ENCODE data around the gene PLEKHD1.

PLEKHD1 gene
- total RNA-seq = 0.20 to 3.6 (median 1.3) reads per million in 9 experiments

GRCh38 chr14:69484444-69485314 lies at the start of gene PLEKHD1:
Gene PLEKHD1, plus strand, starts transcription at chr14:69484728. Its CDS starts 238 bp downstream, at chr14:69484966.
- Mint-ChIP-seq H3K27ac (no peak within 1 kb of the TSS), H3K4me3 (peak within 1 kb of the TSS in 1 of 2 donors; percentile 10), H3K9me3 (no peaks in the 10 kb centered on the region)

DNA sequence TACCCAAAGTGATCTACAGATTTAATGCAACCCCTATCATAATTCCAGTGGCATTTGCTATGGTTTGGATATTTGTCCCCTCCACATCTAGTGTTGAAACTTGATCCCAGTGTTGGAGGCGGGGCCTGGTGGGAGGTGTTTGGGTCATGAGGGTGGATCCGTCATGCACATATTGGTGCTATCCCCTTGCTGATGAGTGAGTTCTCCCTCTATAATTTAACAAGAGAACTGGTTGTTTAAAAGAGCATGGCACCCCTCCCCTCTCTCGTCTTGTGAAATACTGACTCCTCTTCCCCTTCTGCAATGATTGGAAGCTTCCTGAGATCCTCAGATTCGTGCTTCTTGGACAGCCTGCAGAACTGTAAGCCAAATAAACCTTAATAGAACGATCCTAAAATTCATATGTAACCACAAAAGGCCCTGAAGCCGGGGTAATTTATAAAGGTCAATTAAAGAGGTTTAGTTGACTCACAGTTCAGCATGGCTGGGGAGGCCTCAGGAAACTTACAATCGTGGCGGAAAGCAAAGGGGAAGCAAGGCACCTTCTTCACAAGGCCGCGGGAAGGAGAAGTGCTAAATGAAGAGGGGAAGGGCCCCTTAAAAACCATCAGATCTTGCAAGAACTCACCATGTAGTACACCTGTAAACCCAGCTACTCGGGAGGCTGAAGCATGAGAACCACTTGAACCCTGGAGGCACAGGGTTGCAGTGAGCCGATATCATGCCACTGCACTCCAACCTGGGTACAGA lies 44.8 kb upstream of the PLEKHD1 start:
- peaks cover 20% of the 10 kb centered on the region for H3K36me3 Mint-ChIP-seq (ENCODE audit: insufficient read depth)
- DNase-seq (no peak), ATAC-seq (replicated peaks) (no peak)
- H3K4me1 Mint-ChIP-seq (ENCODE audit: low read depth in 2 of 2) = peaks cover 4 to 22% of the 10 kb centered on the region in 2 donors
- H3K27me3 Mint-ChIP-seq = no peaks in the 10 kb centered on the region
- H3K27ac Mint-ChIP-seq = peak overlapping the region in 1 of 2 donors; percentile 70
- H3K9me3 Mint-ChIP-seq = no peaks in the 10 kb centered on the region
- no peak overlapping the region for H3K4me3 Mint-ChIP-seq

More at GRCh38 chr14:69484444-69485314, at the start of gene PLEKHD1:
- Mint-ChIP-seq H3K27me3 (peaks cover 37 to 72% of the 10 kb centered on the region in 2 donors), H3K4me1 (ENCODE audit: low read depth in 2 of 2) (no peaks in the 10 kb centered on the region), H3K36me3 (ENCODE audit: insufficient read depth) (peaks cover 4% of the 10 kb centered on the region)
- no peak for DNase-seq
- ATAC-seq (replicated peaks) = no peak

DNA sequence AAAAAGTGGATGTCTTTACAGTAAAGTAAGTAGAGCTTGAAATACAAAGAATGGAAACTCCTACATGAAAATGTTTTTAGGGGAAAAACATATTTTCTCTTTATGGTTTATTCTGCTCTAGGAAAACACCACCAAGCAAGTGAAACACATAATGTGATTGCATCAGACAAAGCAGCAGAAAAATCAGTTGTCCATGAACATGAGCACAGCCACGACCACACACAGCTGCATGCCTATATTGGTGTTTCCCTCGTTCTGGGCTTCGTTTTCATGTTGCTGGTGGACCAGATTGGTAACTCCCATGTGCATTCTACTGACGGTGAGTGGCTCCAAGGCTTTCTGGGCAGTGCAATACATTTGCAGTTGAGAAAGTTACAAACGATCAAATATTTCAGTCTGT lies 42.6 kb upstream of the PLEKHD1 start:
- no peak overlapping the region for H3K4me3 Mint-ChIP-seq
- DNase-seq (no peak), ATAC-seq (replicated peaks) (no peak)
- no peaks in the 10 kb centered on the region for H3K27me3 Mint-ChIP-seq
- H3K9me3 Mint-ChIP-seq = no peaks in the 10 kb centered on the region
- peaks cover 1 to 17% of the 10 kb centered on the region in 2 donors for H3K4me1 Mint-ChIP-seq (ENCODE audit: low read depth in 2 of 2)
- H3K36me3 Mint-ChIP-seq (ENCODE audit: insufficient read depth) = peaks cover 24% of the 10 kb centered on the region
- H3K27ac Mint-ChIP-seq = no peak overlapping the region

GRCh38 chr14:69443296-69443805 lies 41.2 kb upstream of the PLEKHD1 start:
- no peak overlapping the region for H3K4me3 Mint-ChIP-seq
- H3K36me3 Mint-ChIP-seq (ENCODE audit: insufficient read depth) = peaks cover 24% of the 10 kb centered on the region
- H3K27me3 Mint-ChIP-seq = no peaks in the 10 kb centered on the region
- H3K4me1 Mint-ChIP-seq (ENCODE audit: low read depth in 2 of 2) = peaks cover 1 to 17% of the 10 kb centered on the region in 2 donors
- no peak for ATAC-seq (replicated peaks)
- no peak for DNase-seq
- H3K27ac Mint-ChIP-seq = no peak overlapping the region
- no peaks in the 10 kb centered on the region for H3K9me3 Mint-ChIP-seq

DNA sequence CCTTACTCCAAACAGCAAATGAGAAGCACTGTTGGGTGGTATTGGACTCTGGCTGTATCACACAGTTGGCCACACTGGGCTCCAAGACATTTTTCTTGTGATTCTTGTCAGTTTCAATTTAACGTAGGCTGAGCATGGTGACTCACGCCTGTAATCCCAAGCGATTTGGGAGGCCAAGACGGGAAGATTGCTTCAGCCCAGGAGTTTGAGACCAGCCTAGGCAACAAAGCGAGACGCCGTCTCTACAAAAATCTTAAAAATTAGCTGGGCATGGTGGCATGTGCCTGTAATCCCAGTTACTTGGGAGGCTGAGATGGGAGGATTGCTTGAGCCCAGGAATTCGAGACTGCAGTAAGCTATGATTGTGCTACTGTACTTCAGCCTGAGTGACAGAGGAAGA lies 35.3 kb upstream of the PLEKHD1 start:
- DNase-seq = no peak
- no peak overlapping the region for H3K4me3 Mint-ChIP-seq
- no peak overlapping the region for H3K27ac Mint-ChIP-seq
- no peaks in the 10 kb centered on the region for H3K9me3 Mint-ChIP-seq
- peaks cover 12% of the 10 kb centered on the region for H3K36me3 Mint-ChIP-seq (ENCODE audit: insufficient read depth)
- no peak for ATAC-seq (replicated peaks)
- no peaks in the 10 kb centered on the region for H3K27me3 Mint-ChIP-seq
- H3K4me1 Mint-ChIP-seq (ENCODE audit: low read depth in 2 of 2) = peaks cover 1 to 5% of the 10 kb centered on the region in 2 donors

DNA sequence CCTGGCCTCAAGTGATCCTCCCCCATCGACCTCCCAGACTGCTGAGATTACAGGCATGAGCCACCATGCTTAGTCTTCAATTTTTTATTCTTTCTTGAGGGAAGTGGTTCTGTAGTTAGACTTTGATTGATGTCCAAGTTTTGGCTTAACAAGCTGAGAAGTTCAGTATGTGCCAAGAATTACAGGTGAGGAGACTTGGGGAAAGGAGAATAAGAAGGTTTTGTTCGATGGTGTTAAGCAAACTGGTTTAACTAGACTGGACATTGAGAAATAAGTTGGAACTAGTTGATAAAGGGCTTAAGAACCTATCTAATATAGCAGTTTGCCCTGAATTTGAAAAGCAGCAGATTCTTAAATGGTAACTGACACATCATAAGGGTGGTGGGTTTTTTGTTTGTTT lies 32.6 kb upstream of the PLEKHD1 start:
- no peak overlapping the region for H3K4me3 Mint-ChIP-seq
- peaks cover 22% of the 10 kb centered on the region for H3K36me3 Mint-ChIP-seq (ENCODE audit: insufficient read depth)
- DNase-seq (no peak), ATAC-seq (replicated peaks) (no peak)
- no peaks in the 10 kb centered on the region for H3K27me3 Mint-ChIP-seq
- H3K9me3 Mint-ChIP-seq = no peaks in the 10 kb centered on the region
- H3K27ac Mint-ChIP-seq = no peak overlapping the region
- no peaks in the 10 kb centered on the region for H3K4me1 Mint-ChIP-seq (ENCODE audit: low read depth in 2 of 2)

DNA sequence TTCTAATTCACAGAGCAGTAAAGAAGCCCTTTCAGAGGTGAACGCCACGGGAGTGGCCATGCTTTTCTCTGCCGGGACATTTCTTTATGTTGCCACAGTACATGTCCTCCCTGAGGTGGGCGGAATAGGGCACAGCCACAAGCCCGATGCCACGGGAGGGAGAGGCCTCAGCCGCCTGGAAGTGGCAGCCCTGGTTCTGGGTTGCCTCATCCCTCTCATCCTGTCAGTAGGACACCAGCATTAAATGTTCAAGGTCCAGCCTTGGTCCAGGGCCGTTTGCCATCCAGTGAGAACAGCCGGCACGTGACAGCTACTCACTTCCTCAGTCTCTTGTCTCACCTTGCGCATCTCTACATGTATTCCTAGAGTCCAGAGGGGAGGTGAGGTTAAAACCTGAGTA lies 26.2 kb upstream of the PLEKHD1 start:
- H3K4me1 Mint-ChIP-seq (ENCODE audit: low read depth in 2 of 2) = no peaks in the 10 kb centered on the region
- ATAC-seq (replicated peaks) = no peak
- DNase-seq = no peak
- H3K4me3 Mint-ChIP-seq = no peak overlapping the region
- H3K27me3 Mint-ChIP-seq = no peaks in the 10 kb centered on the region
- no peaks in the 10 kb centered on the region for H3K9me3 Mint-ChIP-seq
- peak overlapping the region in 1 of 2 donors; percentile 7 for H3K27ac Mint-ChIP-seq
- H3K36me3 Mint-ChIP-seq (ENCODE audit: insufficient read depth) = peaks cover 38% of the 10 kb centered on the region

GRCh38 chr14:69459122-69459521 lies 25.4 kb upstream of the PLEKHD1 start:
- ATAC-seq (replicated peaks) (no peak), DNase-seq (no peak)
- H3K27ac Mint-ChIP-seq = no peak overlapping the region
- no peaks in the 10 kb centered on the region for H3K9me3 Mint-ChIP-seq
- no peak overlapping the region for H3K4me3 Mint-ChIP-seq
- H3K4me1 Mint-ChIP-seq (ENCODE audit: low read depth in 2 of 2) = no peaks in the 10 kb centered on the region
- H3K36me3 Mint-ChIP-seq (ENCODE audit: insufficient read depth) = peaks cover 38% of the 10 kb centered on the region
- no peaks in the 10 kb centered on the region for H3K27me3 Mint-ChIP-seq

DNA sequence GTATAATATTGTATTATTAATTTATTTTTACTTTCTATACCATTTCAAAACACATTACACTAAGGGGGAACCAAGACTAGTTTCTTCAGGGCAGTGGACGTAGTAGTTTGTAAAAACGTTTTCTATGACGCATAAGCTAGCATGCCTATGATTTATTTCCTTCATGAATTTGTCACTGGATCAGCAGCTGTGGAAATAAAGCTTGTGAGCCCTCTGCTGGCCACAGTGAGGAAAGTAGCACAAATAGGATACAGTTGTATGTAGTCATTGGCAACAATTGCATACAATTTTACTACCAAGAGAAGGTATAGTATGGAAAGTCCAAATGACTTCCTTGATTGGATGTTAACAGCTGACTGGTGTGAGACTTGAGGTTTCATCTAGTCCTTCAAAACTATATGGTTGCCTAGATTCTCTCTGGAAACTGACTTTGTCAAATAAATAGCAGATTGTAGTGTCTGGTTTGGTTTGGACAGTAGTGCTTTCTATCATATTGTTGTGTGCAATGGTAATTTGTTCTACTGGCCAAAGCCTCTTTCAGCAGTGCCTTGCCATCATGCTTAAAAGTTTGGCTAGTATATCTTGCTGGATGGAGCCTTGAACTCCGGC lies 24.3 kb upstream of the PLEKHD1 start:
- Mint-ChIP-seq H3K36me3 (ENCODE audit: insufficient read depth) (peaks cover 33% of the 10 kb centered on the region), H3K27me3 (no peaks in the 10 kb centered on the region), H3K4me3 (no peak overlapping the region), H3K4me1 (ENCODE audit: low read depth in 2 of 2) (no peaks in the 10 kb centered on the region), H3K27ac (peak overlapping the region; percentile 45 to 57), H3K9me3 (no peaks in the 10 kb centered on the region)
- ATAC-seq (replicated peaks) (peak; percentile 72), DNase-seq (peak; percentile 25 to 37 (median 25))

- ATAC-seq (replicated peaks) (no peak), DNase-seq (no peak)
- no peaks in the 10 kb centered on the region for H3K9me3 Mint-ChIP-seq
- peaks cover 6% of the 10 kb centered on the region for H3K36me3 Mint-ChIP-seq (ENCODE audit: insufficient read depth)
- H3K4me1 Mint-ChIP-seq (ENCODE audit: low read depth in 2 of 2) = no peaks in the 10 kb centered on the region
- no peaks in the 10 kb centered on the region for H3K27me3 Mint-ChIP-seq
- H3K27ac Mint-ChIP-seq = no peak overlapping the region
- no peak overlapping the region for H3K4me3 Mint-ChIP-seq
These were observed 20.1 kb upstream of the PLEKHD1 start for GRCh38 chr14:69464379-69464778.

DNA sequence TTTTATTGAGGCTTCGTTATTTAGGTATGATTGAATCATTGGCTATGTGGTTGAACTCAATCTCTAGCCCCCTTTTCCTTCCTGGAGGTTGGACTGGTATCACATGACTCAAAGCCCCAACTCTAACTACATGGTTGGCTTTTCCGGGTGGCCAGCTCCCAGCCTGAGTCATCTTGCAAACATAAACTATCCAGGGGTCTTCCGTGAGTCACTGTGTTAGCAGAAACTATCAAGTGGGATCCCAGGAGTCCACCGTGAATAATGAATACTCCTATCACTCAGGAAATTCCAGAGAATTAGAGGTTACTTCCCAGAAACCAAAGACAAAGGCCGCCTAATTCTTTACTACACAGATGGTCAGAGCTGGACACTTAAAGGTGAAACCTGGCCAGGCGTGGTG lies 19.7 kb upstream of the PLEKHD1 start:
- no peak overlapping the region for H3K27ac Mint-ChIP-seq
- H3K9me3 Mint-ChIP-seq = no peaks in the 10 kb centered on the region
- DNase-seq (no peak), ATAC-seq (replicated peaks) (no peak)
- H3K36me3 Mint-ChIP-seq (ENCODE audit: insufficient read depth) = peaks cover 6% of the 10 kb centered on the region
- H3K4me3 Mint-ChIP-seq = no peak overlapping the region
- no peaks in the 10 kb centered on the region for H3K27me3 Mint-ChIP-seq
- no peaks in the 10 kb centered on the region for H3K4me1 Mint-ChIP-seq (ENCODE audit: low read depth in 2 of 2)

DNA sequence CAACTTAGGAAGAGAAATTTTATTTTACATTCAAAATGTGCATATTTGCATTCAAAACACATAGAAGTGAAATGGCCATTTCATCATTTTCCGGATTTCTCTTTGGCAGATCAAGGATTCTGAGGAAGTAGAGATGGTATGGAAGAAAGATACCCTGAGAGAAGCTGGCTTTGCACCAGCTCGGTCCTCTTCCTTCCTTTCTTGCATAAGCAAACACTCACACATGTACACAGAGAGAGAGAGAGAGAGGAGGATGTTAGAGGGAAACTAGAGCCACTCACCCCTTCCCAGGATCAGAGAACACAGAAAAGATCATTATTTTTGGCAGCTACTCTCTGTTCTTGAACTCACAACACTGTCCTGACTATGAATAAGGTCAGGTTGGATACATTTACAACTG lies 15.6 kb upstream of the PLEKHD1 start:
- ATAC-seq (replicated peaks) (no peak), DNase-seq (no peak)
- Mint-ChIP-seq H3K27ac (peak overlapping the region in 1 of 2 donors; percentile 22), H3K36me3 (ENCODE audit: insufficient read depth) (peaks cover 4% of the 10 kb centered on the region), H3K9me3 (no peaks in the 10 kb centered on the region), H3K4me1 (ENCODE audit: low read depth in 2 of 2) (peaks cover 1 to 6% of the 10 kb centered on the region in 2 donors), H3K27me3 (no peaks in the 10 kb centered on the region), H3K4me3 (no peak overlapping the region)

DNA sequence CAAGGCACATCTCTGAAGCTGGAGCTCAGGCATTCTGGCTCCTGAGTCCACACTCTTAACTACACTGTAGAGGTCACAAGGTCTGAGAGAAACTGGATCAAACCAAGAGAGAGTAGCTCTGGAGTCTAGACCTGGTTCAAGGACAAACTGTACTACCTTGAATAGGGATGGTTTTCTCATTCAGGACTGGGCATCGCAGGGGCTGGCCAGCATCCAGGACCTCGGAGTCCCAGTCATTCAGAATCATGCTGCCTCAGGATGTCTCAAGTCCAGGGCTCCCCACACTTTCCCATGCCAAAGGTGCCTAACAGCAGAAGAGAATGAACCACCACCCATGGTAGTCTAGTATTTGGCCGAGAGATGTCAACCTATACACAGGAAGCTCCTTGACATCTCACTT lies 13.1 kb upstream of the PLEKHD1 start:
- peaks cover 1 to 6% of the 10 kb centered on the region in 2 donors for H3K4me1 Mint-ChIP-seq (ENCODE audit: low read depth in 2 of 2)
- no peaks in the 10 kb centered on the region for H3K27me3 Mint-ChIP-seq
- H3K36me3 Mint-ChIP-seq (ENCODE audit: insufficient read depth) = peaks cover 4% of the 10 kb centered on the region
- H3K27ac Mint-ChIP-seq = no peak overlapping the region
- ATAC-seq (replicated peaks) (no peak), DNase-seq (no peak)
- no peak overlapping the region for H3K4me3 Mint-ChIP-seq
- no peaks in the 10 kb centered on the region for H3K9me3 Mint-ChIP-seq

Measured in effector memory CD8-positive, alpha-beta T cell (primary cell).